ENCODE measurements around the gene GDF10.

GRCh38 chr10:47357131-47357582 is 57.2 kb downstream of the GDF10 start:
- no peak for TF ChIP-seq POLR2AphosphoS5 (IDR thresholded peaks at IDR 0.05)
- TF ChIP-seq POLR2A (IDR thresholded peaks at IDR 0.05) = no peak
- TF ChIP-seq CTCF (IDR thresholded peaks at IDR 0.05) = no peak
- TF ChIP-seq EP300 (IDR thresholded peaks at IDR 0.05) = no peak
